ENCODE measurements around the gene OPHN1. TPM values are rescaled to one million over a fixed set of nuclear protein-coding genes. Genes with fewer than 3 reads are reported as not detected.

OPHN1 gene
- total and polyA plus RNA-seq, 2 experiments from 2014 or later, result 4.5 to 5.6 TPM

GRCh38 chrX:68461093-68461492 lies 27.8 kb upstream of the OPHN1 start:
- no peak overlapping the region for H3K4me3 ChIP-seq
- H3K27me3 ChIP-seq, result no peaks in the 10 kb centered on the region
- H2AFZ ChIP-seq, result no peak overlapping the region
- WGBS (ENCODE audit: low lambda C conversion rate, missing lambda C conversion rate), result 69% methylated on average over 6 of the region's 6 CpGs
- H3K27ac ChIP-seq, result no peak overlapping the region
- no peaks in the 10 kb centered on the region for H4K20me1 ChIP-seq (ENCODE audit: insufficient read depth, poor library complexity, severe bottlenecking)
- no peak for TF ChIP-seq EZH2phosphoT487 (IDR thresholded peaks at IDR 0.05; ENCODE audit: low read depth, severe bottlenecking, unreplicated experiment)
- no peak for TF ChIP-seq EZH2 (IDR thresholded peaks at IDR 0.05; ENCODE audit: borderline replicate concordance)
- TF ChIP-seq CTCF (IDR thresholded peaks at IDR 0.05; ENCODE audit: poor library complexity), result no peak
- no peak overlapping the region for H3K4me2 ChIP-seq
- H3K36me3 ChIP-seq (replicated peaks; ENCODE audit: insufficient read depth, low read depth), result no peaks in the 10 kb centered on the region
- no peak for DNase-seq (ENCODE audit: low spot score)
- no peaks in the 10 kb centered on the region for H3K79me2 ChIP-seq
- no peaks in the 10 kb centered on the region for H3K9me3 ChIP-seq (ENCODE audit: low read depth)
- H3K9me2 ChIP-seq (replicated peaks; ENCODE audit: insufficient read depth), result no peaks in the 10 kb centered on the region
- no peaks in the 10 kb centered on the region for H3K4me1 ChIP-seq (ENCODE audit: insufficient read depth)

DNA sequence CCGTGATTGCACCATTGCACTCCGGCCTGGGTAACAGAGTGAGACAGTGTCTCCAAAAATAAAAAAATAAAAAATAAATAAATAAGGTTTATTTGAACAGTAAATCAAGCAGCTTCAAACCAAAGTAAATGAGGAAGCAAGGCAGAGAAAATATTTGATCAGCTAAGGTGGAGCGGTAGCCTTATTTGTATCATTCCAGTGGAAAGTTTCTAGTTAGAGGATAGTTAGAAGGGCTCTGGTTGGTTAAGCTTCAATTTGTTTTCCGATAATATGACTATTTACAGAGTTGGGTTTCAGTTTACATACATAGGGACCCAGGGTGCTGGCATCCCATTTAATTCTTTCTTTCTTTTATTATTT lies 21.8 kb upstream of the OPHN1 start:
- no peaks in the 10 kb centered on the region for H3K27me3 ChIP-seq
- no peaks in the 10 kb centered on the region for H3K79me2 ChIP-seq
- H3K27ac ChIP-seq, result no peak overlapping the region
- H3K4me3 ChIP-seq, result no peak overlapping the region
- WGBS (ENCODE audit: low lambda C conversion rate, missing lambda C conversion rate), result 93% methylated on average over 4 of the region's 4 CpGs
- no peak overlapping the region for H3K4me2 ChIP-seq
- no peak for DNase-seq (ENCODE audit: low spot score)
- no peaks in the 10 kb centered on the region for H3K4me1 ChIP-seq (ENCODE audit: insufficient read depth)
- H2AFZ ChIP-seq, result no peak overlapping the region
- no peaks in the 10 kb centered on the region for H3K9me2 ChIP-seq (replicated peaks; ENCODE audit: insufficient read depth)
- H3K9me3 ChIP-seq (ENCODE audit: low read depth), result no peaks in the 10 kb centered on the region
- TF ChIP-seq EZH2phosphoT487 (IDR thresholded peaks at IDR 0.05; ENCODE audit: low read depth, severe bottlenecking, unreplicated experiment), result no peak
- TF ChIP-seq EZH2 (IDR thresholded peaks at IDR 0.05; ENCODE audit: borderline replicate concordance), result no peak
- TF ChIP-seq CTCF (IDR thresholded peaks at IDR 0.05; ENCODE audit: poor library complexity), result no peak
- H3K36me3 ChIP-seq (replicated peaks; ENCODE audit: insufficient read depth, low read depth), result no peaks in the 10 kb centered on the region
- no peaks in the 10 kb centered on the region for H4K20me1 ChIP-seq (ENCODE audit: insufficient read depth, poor library complexity, severe bottlenecking)

- no peak overlapping the region for H3K27ac ChIP-seq
- H3K79me2 ChIP-seq, result no peaks in the 10 kb centered on the region
- DNase-seq (ENCODE audit: low spot score), result no peak
- no peak for TF ChIP-seq EZH2phosphoT487 (IDR thresholded peaks at IDR 0.05; ENCODE audit: low read depth, severe bottlenecking, unreplicated experiment)
- TF ChIP-seq CTCF (IDR thresholded peaks at IDR 0.05; ENCODE audit: poor library complexity), result no peak
- TF ChIP-seq EZH2 (IDR thresholded peaks at IDR 0.05; ENCODE audit: borderline replicate concordance), result no peak
- no peaks in the 10 kb centered on the region for H3K9me2 ChIP-seq (replicated peaks; ENCODE audit: insufficient read depth)
- no peak overlapping the region for H3K4me3 ChIP-seq
- no peaks in the 10 kb centered on the region for H3K4me1 ChIP-seq (ENCODE audit: insufficient read depth)
- no peak overlapping the region for H2AFZ ChIP-seq
- no peaks in the 10 kb centered on the region for H4K20me1 ChIP-seq (ENCODE audit: insufficient read depth, poor library complexity, severe bottlenecking)
- 64% methylated on average over 8 of the region's 8 CpGs for WGBS (ENCODE audit: low lambda C conversion rate, missing lambda C conversion rate)
- H3K4me2 ChIP-seq, result no peak overlapping the region
- no peaks in the 10 kb centered on the region for H3K27me3 ChIP-seq
- no peaks in the 10 kb centered on the region for H3K9me3 ChIP-seq (ENCODE audit: low read depth)
- H3K36me3 ChIP-seq (replicated peaks; ENCODE audit: insufficient read depth, low read depth), result no peaks in the 10 kb centered on the region
These were observed 21.3 kb upstream of the OPHN1 start for GRCh38 chrX:68454476-68455150.

Data from hepatocyte (in vitro differentiated cells).